Measurements from ENCODE around the gene STAT4.

GRCh38 chr2:191036363-191036762, 114.4 kb downstream of the STAT4 start:
- TF ChIP-seq ZBTB1 (tag by site-specific recombination; IDR thresholded peaks at IDR 0.05) (no peak), ZNF558 (tag by site-specific recombination; IDR thresholded peaks at IDR 0.05) (no peak), CTCF (tag by site-specific recombination; IDR thresholded peaks at IDR 0.05) (no peak), SP2 (tag by site-specific recombination; IDR thresholded peaks at IDR 0.05) (no peak), ZNF362 (tag by site-specific recombination; IDR thresholded peaks at IDR 0.05) (no peak)

Measured in HEK293 (cell line).